Gastrocnemius medialis (tissue), 4 donors: ENCODE data around the gene GALNT9.

Source experiments
- POLR2A ChIP-seq, 2 donors: fragments of 450-650 bp; IDR thresholded peaks; one replicate each; pipeline ENCODE4 v1.6.1; 2017; ENCODE audit warnings: antibody characterized with exemption in 2 of 2, mild to moderate bottlenecking in 2 of 2, moderate library complexity in 2 of 2
- TF ChIP-seq, protein P1 (sequence below), 5 experiments: fragments of 450-650 bp in 3 of 5; fragments of 200-600 bp in 2 of 5; sonication (generic) in 2 of 5; IDR thresholded peaks in 4 of 5; conservative IDR thresholded peaks in 1 of 5; 1 replicate in 4 of 5; 2 replicates in 1 of 5; pipeline ENCODE4 v1.5.1; 2016 to 2019; ENCODE audit warnings: antibody characterized with exemption in 5 of 5, mild to moderate bottlenecking in 3 of 5, moderate library complexity in 3 of 5

DNA sequence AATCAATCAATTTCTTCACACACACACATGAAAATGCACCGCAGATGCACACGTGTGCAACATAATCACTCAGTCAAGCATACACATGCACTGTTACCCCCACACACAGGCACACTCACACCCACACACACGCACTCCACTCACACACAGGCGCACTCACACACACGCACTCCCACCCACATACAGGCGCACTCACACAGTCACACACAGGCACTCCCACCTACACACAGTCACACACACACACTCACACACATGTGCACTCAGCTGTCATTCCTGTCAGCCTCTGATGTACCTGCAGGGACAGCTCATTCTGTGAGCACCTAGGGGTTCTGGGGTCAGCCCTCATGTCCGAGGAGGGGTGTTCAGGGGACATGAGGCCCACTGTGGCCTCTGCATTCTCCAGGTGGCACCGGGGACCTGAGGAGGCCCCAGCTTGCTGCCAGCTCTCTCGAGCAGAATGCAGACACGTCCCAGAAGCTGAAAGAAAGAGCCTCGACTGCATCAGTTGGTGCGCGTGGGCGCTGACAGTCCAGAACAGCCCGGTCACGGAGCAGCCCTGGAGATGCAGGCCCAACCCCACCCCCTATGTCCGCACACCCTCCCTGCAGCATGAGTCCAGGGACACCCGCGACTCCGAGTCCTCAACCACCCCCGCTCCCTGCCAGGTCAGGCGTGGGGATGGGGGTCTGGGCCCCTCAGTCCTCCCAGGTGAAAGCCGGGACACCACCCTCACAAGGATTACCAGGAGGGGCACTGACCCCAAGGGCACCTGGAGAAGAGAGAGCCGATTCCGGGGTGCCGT, 115.8 kb downstream of the GALNT9 start:
- TF ChIP-seq POLR2A (IDR thresholded peaks at IDR 0.05) = no peak
- TF ChIP-seq, protein P1, sequence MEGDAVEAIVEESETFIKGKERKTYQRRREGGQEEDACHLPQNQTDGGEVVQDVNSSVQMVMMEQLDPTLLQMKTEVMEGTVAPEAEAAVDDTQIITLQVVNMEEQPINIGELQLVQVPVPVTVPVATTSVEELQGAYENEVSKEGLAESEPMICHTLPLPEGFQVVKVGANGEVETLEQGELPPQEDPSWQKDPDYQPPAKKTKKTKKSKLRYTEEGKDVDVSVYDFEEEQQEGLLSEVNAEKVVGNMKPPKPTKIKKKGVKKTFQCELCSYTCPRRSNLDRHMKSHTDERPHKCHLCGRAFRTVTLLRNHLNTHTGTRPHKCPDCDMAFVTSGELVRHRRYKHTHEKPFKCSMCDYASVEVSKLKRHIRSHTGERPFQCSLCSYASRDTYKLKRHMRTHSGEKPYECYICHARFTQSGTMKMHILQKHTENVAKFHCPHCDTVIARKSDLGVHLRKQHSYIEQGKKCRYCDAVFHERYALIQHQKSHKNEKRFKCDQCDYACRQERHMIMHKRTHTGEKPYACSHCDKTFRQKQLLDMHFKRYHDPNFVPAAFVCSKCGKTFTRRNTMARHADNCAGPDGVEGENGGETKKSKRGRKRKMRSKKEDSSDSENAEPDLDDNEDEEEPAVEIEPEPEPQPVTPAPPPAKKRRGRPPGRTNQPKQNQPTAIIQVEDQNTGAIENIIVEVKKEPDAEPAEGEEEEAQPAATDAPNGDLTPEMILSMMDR (IDR thresholded peaks at IDR 0.05 in 4 of 5, conservative IDR thresholded peaks at IDR 0.05 in 1 of 5) = no peak
